ENCODE results near the gene CHIC2.

GRCh38 chr4:54089875-54090274 is 25.5 kb upstream of the CHIC2 start:
- TF ChIP-seq RAD21 (IDR thresholded peaks at IDR 0.05 in 1 of 2, conservative IDR thresholded peaks at IDR 0.05 in 1 of 2; ENCODE audit: low read depth in 2 of 2, low read length in 2 of 2) (no peak), POLR2A (IDR thresholded peaks at IDR 0.05; ENCODE audit: control extremely low read depth in 1 of 2, low read depth in 2 of 2, low read length in 2 of 2) (no peak), CTCF (IDR thresholded peaks at IDR 0.05; ENCODE audit: control extremely low read depth in 1 of 3, insufficient read depth in 1 of 3, low read depth in 1 of 3, low read length in 3 of 3) (no peak), MAX (IDR thresholded peaks at IDR 0.05) (no peak), JUN (IDR thresholded peaks at IDR 0.05; ENCODE audit: low read depth, low read length) (no peak), POLR2AphosphoS5 (IDR thresholded peaks at IDR 0.05; ENCODE audit: low read depth, low read length) (no peak), TBP (IDR thresholded peaks at IDR 0.05; ENCODE audit: low read depth, low read length) (no peak), EZH2 (IDR thresholded peaks at IDR 0.05; ENCODE audit: low read depth, low read length, severe bottlenecking) (no peak), HDAC2 (IDR thresholded peaks at IDR 0.05; ENCODE audit: borderline replicate concordance in 1 of 2, low read depth in 2 of 2, low read length in 2 of 2) (no peak), RNF2 (IDR thresholded peaks at IDR 0.05; ENCODE audit: borderline replicate concordance, low read depth, low read length, missing control alignments, poor library complexity, severe bottlenecking) (no peak), TAF1 (IDR thresholded peaks at IDR 0.05; ENCODE audit: low read depth, low read length) (no peak), USF2 (IDR thresholded peaks at IDR 0.05; ENCODE audit: low read length) (no peak)

Data from H1 (cell line).